HUDEP-2 (cell line): ENCODE measurements around the gene DEAF1.
A peak's percentile ranks its signal among the peaks of the same experiment; 100 is the strongest.
"Not testable (repeated sequence)": the region's sequence is repeated elsewhere in the genome, so short reads cannot be mapped to it uniquely, and the experiment has no call there.

Source experiments
- DNase-seq, 76 experiments: peaks; one replicate each; lab custom pipeline; 2025; ENCODE audit not compliant: unreplicated experiment in 76 of 76; lab: John Stamatoyannopoulos, UW

DEAF1 gene

GRCh38 chr11:687751-688150 lies 7.3 kb downstream of the DEAF1 start:
- DNase-seq, result no peak

DNA sequence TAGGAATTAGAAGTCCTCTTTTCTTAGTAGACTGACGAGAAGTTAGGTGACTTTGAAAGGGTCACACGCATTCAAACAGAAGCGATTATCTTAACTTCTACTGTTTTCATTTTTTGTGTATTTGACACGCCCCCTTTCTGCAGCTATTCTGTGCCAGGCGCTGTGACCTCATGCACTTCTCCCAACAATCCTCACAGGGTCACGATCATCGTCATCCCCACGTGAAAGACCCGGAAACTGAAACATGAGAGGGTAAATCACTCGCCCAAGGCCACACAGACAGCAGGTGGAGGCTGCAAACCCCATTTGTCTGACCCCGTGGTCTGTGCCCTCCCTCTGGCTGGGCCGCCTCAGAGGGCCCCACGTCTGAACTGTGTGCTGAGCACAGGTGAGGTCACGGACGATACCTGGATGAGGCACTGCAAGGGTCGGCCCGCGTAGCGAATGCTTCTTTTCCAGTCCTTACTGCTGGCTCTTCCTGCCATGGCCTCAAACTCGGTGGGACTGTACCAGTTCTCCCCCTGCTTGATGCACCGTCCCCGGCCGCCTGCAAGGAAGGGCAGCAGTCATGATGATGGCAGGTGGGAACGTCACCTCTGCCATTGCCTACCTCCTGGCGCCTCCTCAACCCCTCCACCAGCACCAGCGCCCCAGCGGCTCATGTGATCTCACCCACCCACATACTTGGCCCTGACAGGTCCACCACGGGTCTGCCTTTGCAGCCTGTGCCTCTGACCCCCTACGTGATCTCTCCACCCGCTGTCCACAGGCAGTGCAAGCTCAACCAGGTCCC lies 8.4 kb downstream of the DEAF1 start:
- DNase-seq, result no peak

GRCh38 chr11:680970-681369 lies 14.1 kb downstream of the DEAF1 start:
- no peak for DNase-seq

DNA sequence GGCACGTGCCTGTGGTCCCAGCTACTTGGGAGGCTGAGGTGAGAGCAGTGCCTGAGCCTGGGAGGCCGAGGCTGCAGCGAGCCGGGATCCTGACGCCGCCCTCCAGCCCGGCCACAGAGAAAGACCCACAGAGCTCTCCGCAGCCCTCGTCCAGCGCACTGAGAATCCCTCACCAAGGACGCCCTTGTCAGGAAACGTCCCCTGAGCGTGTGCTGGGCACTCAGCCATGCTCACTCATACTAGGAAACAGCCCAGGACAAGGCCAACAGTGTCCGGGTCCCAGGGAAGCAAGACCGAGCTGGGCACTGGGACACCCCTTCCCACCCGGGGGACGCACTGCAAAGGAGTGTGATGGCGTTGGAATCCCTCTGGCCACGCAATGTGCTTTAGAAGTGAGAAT lies 14.5 kb downstream of the DEAF1 start:
- DNase-seq, result no peak

- no peak for DNase-seq
These were observed 15.5 kb downstream of the DEAF1 start for GRCh38 chr11:679271-680207.

DNA sequence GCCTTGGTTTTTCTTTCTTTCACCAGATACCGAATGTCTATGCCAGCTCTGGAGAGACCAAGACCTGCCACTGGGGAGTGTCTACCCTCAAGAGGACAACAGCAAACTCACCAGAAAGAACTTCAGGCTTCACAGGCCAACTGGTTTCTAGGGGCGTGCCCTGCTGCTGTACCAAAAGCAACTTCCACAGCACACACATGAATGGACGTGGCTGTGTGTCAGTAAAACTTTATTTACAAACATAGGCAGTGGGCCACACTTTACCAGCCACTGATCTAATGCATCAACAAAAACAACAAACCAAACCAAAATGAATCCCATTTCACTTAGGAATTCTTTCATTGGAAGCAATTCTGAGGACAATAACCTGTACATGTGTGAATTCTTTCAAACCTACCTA lies 16.7 kb downstream of the DEAF1 start:
- DNase-seq, result no peak

- no peak for DNase-seq
These were observed 20.6 kb downstream of the DEAF1 start for GRCh38 chr11:674406-674805.

DNA sequence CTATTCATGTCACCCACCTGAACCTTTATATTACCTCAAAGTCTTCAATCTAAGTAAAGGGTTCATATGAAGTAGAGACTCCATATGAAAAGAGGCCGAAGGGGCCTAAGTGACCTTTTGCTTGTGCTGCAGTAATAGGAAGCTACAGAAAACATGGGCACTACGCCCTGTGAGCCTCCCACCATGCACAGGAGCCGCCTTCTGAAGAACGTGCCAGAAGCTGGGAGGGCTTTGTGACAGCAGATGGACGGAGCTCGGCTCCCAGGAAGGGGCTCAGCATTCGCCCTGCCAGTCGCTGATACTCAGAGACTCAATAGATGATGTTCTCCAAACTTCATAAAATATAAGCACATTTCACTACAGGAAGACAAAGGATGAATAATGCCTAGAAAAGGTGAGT lies 21.2 kb downstream of the DEAF1 start:
- no peak for DNase-seq

- peak in 7 of 76 experiments; percentile 3 to 23 (median 8) for DNase-seq
These were observed 29.2 kb downstream of the DEAF1 start for GRCh38 chr11:665704-666281.

- DNase-seq, result no peak
These were observed 29.8 kb downstream of the DEAF1 start for GRCh38 chr11:665062-665703.

GRCh38 chr11:662689-663274 lies 32.2 kb downstream of the DEAF1 start:
- DNase-seq, result peak in 54 of 76 experiments; percentile 3 to 66 (median 34)

GRCh38 chr11:660681-661444 lies 34.2 kb downstream of the DEAF1 start:
- DNase-seq, result no peak

GRCh38 chr11:660281-660680 lies 34.7 kb downstream of the DEAF1 start:
- DNase-seq, result no peak

DNA sequence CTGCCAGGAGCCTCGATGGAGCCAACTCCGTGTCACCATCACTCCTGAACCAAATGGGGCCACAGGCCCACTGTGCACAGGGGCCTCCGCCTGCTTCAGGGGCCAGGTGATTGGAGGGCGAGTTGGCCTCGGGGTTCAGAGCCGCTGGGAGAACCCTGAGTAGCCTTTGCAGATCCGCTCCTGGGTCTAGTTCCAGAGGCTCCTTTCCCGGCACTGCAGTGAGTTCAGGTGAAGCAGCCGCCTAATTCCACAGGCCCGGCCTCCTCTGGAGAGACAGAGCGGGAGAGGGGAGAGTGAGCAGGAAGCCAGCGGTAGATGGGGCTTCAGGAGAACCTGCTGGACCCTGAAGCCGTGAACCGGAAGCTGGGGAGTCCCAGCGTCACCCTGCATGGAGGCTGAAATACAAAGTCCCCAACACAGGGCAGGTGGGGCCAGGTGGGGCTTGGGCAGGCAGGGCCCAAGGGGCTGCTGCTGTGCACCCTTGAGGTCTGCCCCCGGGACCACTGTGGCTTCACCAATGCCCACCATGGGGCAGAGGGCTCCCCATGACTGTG lies 35.4 kb downstream of the DEAF1 start:
- no peak for DNase-seq

GRCh38 chr11:657691-658126 lies 37.3 kb downstream of the DEAF1 start:
- DNase-seq, result no peak

- DNase-seq, result no peak
These were observed 38.2 kb downstream of the DEAF1 start for GRCh38 chr11:656866-657265.

DNA sequence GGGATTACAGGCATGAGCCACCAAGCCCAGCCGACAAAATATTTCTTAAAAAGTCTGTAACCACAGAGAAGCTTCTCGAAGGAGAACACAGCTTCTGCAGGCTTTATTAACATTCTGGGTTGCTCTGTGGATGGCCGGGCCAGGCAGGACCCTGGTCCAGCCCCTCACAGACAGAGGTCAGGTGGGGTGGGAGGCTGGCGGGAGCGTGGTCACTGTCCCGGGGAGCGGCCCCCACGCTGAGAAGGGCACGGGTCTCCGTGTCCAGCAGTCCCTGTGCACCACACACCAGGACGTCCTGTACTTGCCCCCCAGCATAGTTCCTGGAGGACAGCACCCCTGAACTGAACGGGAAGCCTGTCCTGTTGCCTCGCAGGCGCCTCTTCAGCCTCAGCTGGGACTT lies 38.6 kb downstream of the DEAF1 start:
- DNase-seq, result no peak

- no peak for DNase-seq
These were observed 39.8 kb downstream of the DEAF1 start for GRCh38 chr11:655036-655726.

- DNase-seq, result not testable (repeated sequence)
These were observed 40.6 kb downstream of the DEAF1 start for GRCh38 chr11:654444-654843.
